Smooth muscle cell (in vitro differentiated cells): ENCODE data around the gene RAB33B. TPM values are rescaled to one million over a fixed set of nuclear protein-coding genes. Genes with fewer than 3 reads are reported as not detected.

Source experiments
- polyA plus RNA-seq: library from polyadenylated mRNA; unstranded; fragments of >200 nt; fragmentation: Nextera tagmentation; extraction: Ambion mirVana; gene quantifications from 2 replicates; pipeline ENCODE4 v1.2.1, GENCODE V29; 2016
- small RNA-seq: library from RNA; depleted of rRNA; stranded (forward); fragments of <200 nt; gene quantifications from one replicate; pipeline ENCODE3, GENCODE V24; 2014
- total RNA-seq: library from RNA; depleted of rRNA; stranded (reverse); fragments of >200 nt; gene quantifications from 2 replicates; pipeline ENCODE4 v1.2.3, GENCODE V29; 2014

The RAB33B gene
- total and polyA plus RNA-seq, 2 experiments from 2014 or later: 6.3 to 15.8 TPM

Small RNA genes lying within 50 kb of the gene (small RNA-seq; reads per million reads assigned to genes)
- gene RF01225: not detected

Other genes with a start within 250 kb of the RAB33B start
- 0.36 TPM in 1 of 2 replicates, not detected in the other for gene MGARP, start 173.9 kb upstream of the RAB33B start, total RNA-seq
- gene MGARP, start 173.9 kb upstream of the RAB33B start, polyA plus RNA-seq: 0.21 and 0.39 TPM in 2 replicates
- 27.0 and 36.7 TPM in 2 replicates for gene NAA15, start 152.6 kb upstream of the RAB33B start, total RNA-seq
- 20.5 and 21.7 TPM in 2 replicates for gene NAA15, start 152.6 kb upstream of the RAB33B start, polyA plus RNA-seq
- 54.0 and 56.8 TPM in 2 replicates for gene NDUFC1, start 151.6 kb upstream of the RAB33B start, total RNA-seq
- gene NDUFC1, start 151.6 kb upstream of the RAB33B start, polyA plus RNA-seq: 169 and 196 TPM in 2 replicates
- gene SETD7, start 102.1 kb downstream of the RAB33B start, total RNA-seq: 34.2 and 39.3 TPM in 2 replicates
- gene SETD7, start 102.1 kb downstream of the RAB33B start, polyA plus RNA-seq: 8.5 and 10.2 TPM in 2 replicates
- 40.2 and 51.1 TPM in 2 replicates for gene MGST2, start 211.7 kb downstream of the RAB33B start, total RNA-seq
- 27.8 and 34.0 TPM in 2 replicates for gene MGST2, start 211.7 kb downstream of the RAB33B start, polyA plus RNA-seq